Progenitor cell of endocrine pancreas (in vitro differentiated cells): ENCODE measurements around the gene NT5DC1. TPM values are rescaled to one million over a fixed set of nuclear protein-coding genes. Genes with fewer than 3 reads are reported as not detected.

ENCODE experiments used
- DNase-seq: peaks from one replicate; pipeline ENCODE4 v3.0.0; 2021; ENCODE audit warnings: low spot score; ENCODE audit not compliant: unreplicated experiment
- H3K27ac Mint-ChIP-seq: 2 replicates; pipeline ENCODE4 v1.8.0; 2021; ENCODE audit warnings: mild to moderate bottlenecking, moderate library complexity, mixed read lengths
- H3K27me3 Mint-ChIP-seq: 2 replicates; pipeline ENCODE4 v1.8.0; 2021; ENCODE audit warnings: mixed read lengths
- H3K36me3 Mint-ChIP-seq: 2 replicates; pipeline ENCODE4 v1.8.0; 2022; ENCODE audit warnings: mixed read lengths; ENCODE audit not compliant: insufficient read depth
- H3K4me1 Mint-ChIP-seq: 2 replicates; pipeline ENCODE4 v1.8.0; 2021; ENCODE audit warnings: low read depth, mixed read lengths
- H3K4me3 Mint-ChIP-seq: 2 replicates; pipeline ENCODE4 v1.8.0; 2021; ENCODE audit warnings: low read depth, mild to moderate bottlenecking, moderate library complexity, mixed read lengths
- H3K9me3 Mint-ChIP-seq: 2 replicates; pipeline ENCODE4 v1.8.0; 2021; ENCODE audit warnings: low read depth, mixed read lengths
- total RNA-seq: library from RNA; stranded (reverse); gene quantifications from 2 replicates; pipeline ENCODE4 v1.2.1, GENCODE V29; 2021
- TF ChIP-seq, protein P1 (sequence below): fragments of 200-600 bp; sonication (generic); IDR thresholded peaks from one replicate; pipeline ENCODE4 v1.5.0; 2021; ENCODE audit warnings: antibody characterized with exemption, mild to moderate bottlenecking; ENCODE audit not compliant: unreplicated experiment

NT5DC1 gene
- total RNA-seq, 1 donor from 2014 or later = 54.9 TPM

DNA sequence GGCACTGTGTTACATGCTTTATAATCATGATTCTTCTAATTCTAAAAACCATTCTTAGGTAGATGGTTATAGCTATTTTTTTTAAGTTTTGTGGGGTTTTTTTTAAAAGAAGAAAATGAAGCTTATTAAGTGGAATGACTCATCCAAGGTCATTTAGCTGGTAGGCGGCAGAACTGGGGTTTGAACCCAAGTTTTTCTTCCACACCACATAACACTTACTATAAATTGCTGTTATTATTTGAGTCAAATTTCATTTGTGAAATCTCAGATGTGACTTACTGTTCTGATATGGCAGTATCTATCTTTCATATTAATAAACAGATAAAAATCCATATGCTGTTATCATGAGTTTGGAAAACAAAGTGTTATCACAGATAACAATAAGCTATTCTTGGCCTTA is 35.7 kb downstream of the NT5DC1 start:
- no peak for DNase-seq
- TF ChIP-seq, protein P1, sequence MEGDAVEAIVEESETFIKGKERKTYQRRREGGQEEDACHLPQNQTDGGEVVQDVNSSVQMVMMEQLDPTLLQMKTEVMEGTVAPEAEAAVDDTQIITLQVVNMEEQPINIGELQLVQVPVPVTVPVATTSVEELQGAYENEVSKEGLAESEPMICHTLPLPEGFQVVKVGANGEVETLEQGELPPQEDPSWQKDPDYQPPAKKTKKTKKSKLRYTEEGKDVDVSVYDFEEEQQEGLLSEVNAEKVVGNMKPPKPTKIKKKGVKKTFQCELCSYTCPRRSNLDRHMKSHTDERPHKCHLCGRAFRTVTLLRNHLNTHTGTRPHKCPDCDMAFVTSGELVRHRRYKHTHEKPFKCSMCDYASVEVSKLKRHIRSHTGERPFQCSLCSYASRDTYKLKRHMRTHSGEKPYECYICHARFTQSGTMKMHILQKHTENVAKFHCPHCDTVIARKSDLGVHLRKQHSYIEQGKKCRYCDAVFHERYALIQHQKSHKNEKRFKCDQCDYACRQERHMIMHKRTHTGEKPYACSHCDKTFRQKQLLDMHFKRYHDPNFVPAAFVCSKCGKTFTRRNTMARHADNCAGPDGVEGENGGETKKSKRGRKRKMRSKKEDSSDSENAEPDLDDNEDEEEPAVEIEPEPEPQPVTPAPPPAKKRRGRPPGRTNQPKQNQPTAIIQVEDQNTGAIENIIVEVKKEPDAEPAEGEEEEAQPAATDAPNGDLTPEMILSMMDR = no peak

DNA sequence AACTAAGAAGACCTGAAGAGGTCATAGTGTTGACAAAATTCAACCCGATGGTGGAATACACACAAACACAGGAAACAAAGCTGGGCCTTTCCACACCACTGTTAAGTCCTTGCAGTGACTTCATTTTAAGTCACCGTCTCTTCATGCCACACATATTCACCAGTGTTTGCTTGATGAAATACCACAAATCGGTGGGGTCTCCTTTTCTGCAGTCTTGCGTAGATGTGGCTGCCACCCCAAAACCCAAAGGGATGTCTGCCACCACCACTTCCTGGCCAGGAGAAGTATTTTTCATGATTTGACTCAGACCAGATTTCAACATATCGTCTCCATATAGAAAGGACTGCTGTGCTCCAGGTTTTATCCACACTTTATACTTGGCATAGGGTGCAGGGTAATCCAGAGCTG is 36.3 kb downstream of the NT5DC1 start:
- no peaks in the 10 kb centered on the region for H3K9me3 Mint-ChIP-seq
- DNase-seq = no peak
- H3K4me1 Mint-ChIP-seq = peaks cover 6% of the 10 kb centered on the region
- H3K4me3 Mint-ChIP-seq = no peak overlapping the region
- peak overlapping the region; percentile 87 for H3K27ac Mint-ChIP-seq
- H3K36me3 Mint-ChIP-seq = peaks cover 9% of the 10 kb centered on the region
- no peaks in the 10 kb centered on the region for H3K27me3 Mint-ChIP-seq
- TF ChIP-seq, protein P1 = no peak

More for the DNA sequence above, 35.7 kb downstream of the NT5DC1 start:
- Mint-ChIP-seq H3K4me3 (no peak overlapping the region), H3K27ac (no peak overlapping the region), H3K9me3 (peaks cover 2% of the 10 kb centered on the region), H3K36me3 (peaks cover 10% of the 10 kb centered on the region), H3K27me3 (no peaks in the 10 kb centered on the region), H3K4me1 (peaks cover 4% of the 10 kb centered on the region)

DNA sequence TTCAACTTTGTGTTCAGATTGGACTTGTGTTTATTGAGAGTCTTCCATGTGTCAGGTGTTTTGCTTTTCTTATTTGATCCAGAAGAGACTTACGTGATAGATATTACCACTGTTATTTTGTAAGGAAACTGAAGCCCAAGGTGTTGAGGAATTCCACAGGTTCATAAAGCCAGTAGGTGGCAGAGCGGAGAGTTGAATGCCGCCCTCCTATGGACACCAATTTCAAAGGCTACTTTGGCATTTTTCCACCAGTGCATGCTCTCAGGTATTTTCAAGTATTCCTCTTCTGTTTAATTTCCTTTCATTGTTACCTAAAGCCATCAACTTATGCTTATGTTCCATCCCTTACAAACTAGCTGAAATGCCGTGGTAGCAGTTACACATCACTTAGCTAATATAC is 39.3 kb downstream of the NT5DC1 start:
- TF ChIP-seq, protein P1 = peak; percentile 30
- H3K36me3 Mint-ChIP-seq = peaks cover 6% of the 10 kb centered on the region
- H3K27me3 Mint-ChIP-seq = no peaks in the 10 kb centered on the region
- H3K27ac Mint-ChIP-seq = no peak overlapping the region
- H3K9me3 Mint-ChIP-seq = no peaks in the 10 kb centered on the region
- peaks cover 14% of the 10 kb centered on the region for H3K4me1 Mint-ChIP-seq
- no peak for DNase-seq
- no peak overlapping the region for H3K4me3 Mint-ChIP-seq

DNA sequence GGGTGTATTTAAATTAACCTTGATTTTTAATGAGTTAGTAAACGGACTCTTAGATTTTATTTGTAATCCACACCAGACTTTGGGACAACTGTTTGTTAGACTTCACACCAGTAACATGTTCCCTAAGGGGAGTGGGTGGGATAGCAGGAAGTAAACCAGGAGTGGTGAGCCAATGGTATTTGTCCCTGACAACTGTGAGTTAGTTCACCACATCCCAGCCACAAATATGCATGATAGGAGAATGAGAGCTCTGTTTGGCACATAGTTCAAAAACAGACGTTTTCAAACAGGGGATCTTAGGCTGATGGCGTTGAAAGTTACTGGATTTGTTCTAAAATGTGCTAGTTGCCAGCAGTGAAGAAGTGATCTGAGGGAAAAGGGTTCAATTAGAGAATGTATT is 44.0 kb downstream of the NT5DC1 start:
- DNase-seq = no peak
- Mint-ChIP-seq H3K9me3 (peaks cover 2% of the 10 kb centered on the region), H3K4me1 (peaks cover 22% of the 10 kb centered on the region), H3K4me3 (no peak overlapping the region), H3K27me3 (no peaks in the 10 kb centered on the region), H3K36me3 (peaks cover 3% of the 10 kb centered on the region), H3K27ac (no peak overlapping the region)
- TF ChIP-seq, protein P1 = no peak

DNA sequence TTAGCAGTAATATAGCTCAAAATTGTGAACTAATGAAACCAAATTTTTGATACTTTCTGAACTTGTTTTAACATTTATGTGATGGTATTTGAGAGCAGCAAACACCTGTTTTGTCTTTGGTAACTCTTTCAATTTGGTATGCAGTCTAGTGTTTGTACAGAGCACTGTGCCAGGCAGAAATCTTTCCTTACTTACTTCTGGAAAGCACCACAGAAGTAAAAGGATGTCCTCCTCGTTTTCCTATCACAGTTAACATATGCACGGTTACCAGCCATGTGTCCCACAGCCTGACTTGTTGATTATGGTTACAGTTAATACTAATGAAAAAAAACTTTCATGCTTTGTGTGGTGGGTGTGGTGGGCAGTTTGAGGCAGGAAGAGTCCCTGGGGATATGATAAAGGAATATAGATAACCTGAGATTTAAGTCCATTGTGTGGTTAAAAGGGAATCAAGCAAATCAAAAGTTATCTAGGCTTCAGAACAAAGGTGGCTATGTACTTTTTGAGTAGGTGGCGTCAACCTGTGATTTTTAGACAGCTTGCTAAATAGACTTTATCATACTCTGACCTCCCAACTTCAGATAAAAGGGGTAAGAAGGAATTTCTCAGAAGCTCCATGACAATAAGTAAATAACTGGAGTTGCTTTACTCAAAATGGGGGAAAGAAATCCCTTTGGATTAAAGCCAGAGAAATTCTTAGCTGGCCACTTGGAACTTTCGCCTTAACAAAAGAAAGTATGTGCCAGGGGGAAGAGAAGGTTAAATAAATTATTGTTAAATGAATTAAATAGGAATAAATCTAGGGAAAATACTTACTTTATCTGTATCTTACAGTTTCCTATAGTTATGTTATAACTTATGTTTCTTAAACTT is 45.4 kb downstream of the NT5DC1 start:
- peak overlapping the region; percentile 90 for H3K27ac Mint-ChIP-seq
- DNase-seq = no peak
- H3K4me1 Mint-ChIP-seq = peaks cover 22% of the 10 kb centered on the region
- TF ChIP-seq, protein P1 = no peak
- H3K36me3 Mint-ChIP-seq = peaks cover 9% of the 10 kb centered on the region
- H3K9me3 Mint-ChIP-seq = peaks cover 6% of the 10 kb centered on the region
- H3K27me3 Mint-ChIP-seq = no peaks in the 10 kb centered on the region
- no peak overlapping the region for H3K4me3 Mint-ChIP-seq
